H9 (cell line): ENCODE measurements around the gene RASA2. TPM values are rescaled to one million over a fixed set of nuclear protein-coding genes. Genes with fewer than 3 reads are reported as not detected.

Experiments used
- DNase-seq: peaks from one replicate; pipeline ENCODE4 v3.0.0-alpha.2; 2017
- H2AFZ ChIP-seq: one replicate; pipeline ENCODE4 v1.6.1; 2013; ENCODE audit warnings: mild to moderate bottlenecking, low read length, control low read depth, moderate library complexity
- H2AK5ac ChIP-seq: 2 replicates; pipeline ENCODE4 v1.6.1; 2013; ENCODE audit warnings: low read length, control low read depth, mixed read lengths; ENCODE audit not compliant: insufficient read length
- H2BK120ac ChIP-seq: one replicate; pipeline ENCODE4 v1.6.1; 2013; ENCODE audit warnings: low read depth, mild to moderate bottlenecking, low read length, control low read depth, inconsistent platforms; ENCODE audit not compliant: poor library complexity, severe bottlenecking
- H2BK12ac ChIP-seq: 2 replicates; pipeline ENCODE4 v1.6.1; 2013; ENCODE audit warnings: low read length, control low read depth, mixed read lengths, low read depth; ENCODE audit not compliant: insufficient read length
- H2BK15ac ChIP-seq: 2 replicates; pipeline ENCODE4 v1.6.1; 2013; ENCODE audit warnings: low read depth, low read length, control low read depth
- H2BK20ac ChIP-seq: one replicate; pipeline ENCODE4 v1.6.1; 2013; ENCODE audit warnings: low read depth, mild to moderate bottlenecking, low read length, control low read depth, inconsistent platforms; ENCODE audit not compliant: poor library complexity, severe bottlenecking
- H2BK5ac ChIP-seq: 2 replicates; pipeline ENCODE4 v1.6.1; 2013; ENCODE audit warnings: low read length, control low read depth, mixed read lengths; ENCODE audit not compliant: insufficient read length
- H3K14ac ChIP-seq: 2 replicates; pipeline ENCODE4 v1.6.1; 2013; ENCODE audit warnings: low read length, control low read depth; ENCODE audit not compliant: insufficient read depth
- H3K18ac ChIP-seq: 2 replicates; pipeline ENCODE4 v1.6.1; 2013; ENCODE audit warnings: low read depth, mild to moderate bottlenecking, mixed read lengths, low read length, control low read depth; ENCODE audit not compliant: insufficient read length
- H3K23ac ChIP-seq: 2 replicates; pipeline ENCODE4 v1.6.1; 2013; ENCODE audit warnings: low read length, control low read depth, mixed read lengths, low read depth; ENCODE audit not compliant: insufficient read length
- H3K23me2 ChIP-seq: 2 replicates; pipeline ENCODE4 v1.6.1; 2013; ENCODE audit warnings: low read depth, mild to moderate bottlenecking, mixed read lengths, low read length, control low read depth; ENCODE audit not compliant: insufficient read length, poor library complexity, severe bottlenecking
- H3K27ac ChIP-seq: 2 replicates; pipeline ENCODE4 v1.5.1; 2013; ENCODE audit warnings: low read length, control low read depth, mixed read lengths, low read depth; ENCODE audit not compliant: insufficient read length
- H3K27me3 ChIP-seq: 2 replicates; pipeline ENCODE4 v1.6.1; 2013; ENCODE audit warnings: low read length, control low read depth, inconsistent platforms; ENCODE audit not compliant: insufficient read depth
- H3K4ac ChIP-seq: 2 replicates; pipeline ENCODE4 v1.6.1; 2013; ENCODE audit warnings: low read depth, mild to moderate bottlenecking, control low read depth, inconsistent platforms, low read length, moderate library complexity
- H3K4me1 ChIP-seq: 2 replicates; pipeline ENCODE4 v1.6.1; 2013; ENCODE audit warnings: low read length, control low read depth, inconsistent platforms; ENCODE audit not compliant: insufficient read depth
- H3K4me2 ChIP-seq: 2 replicates; pipeline ENCODE4 v1.6.1; 2013; ENCODE audit warnings: low read length, control low read depth, mixed read lengths; ENCODE audit not compliant: insufficient read length, insufficient read depth
- H3K56ac ChIP-seq: 2 replicates; pipeline ENCODE4 v1.6.1; 2013; ENCODE audit warnings: low read depth, mild to moderate bottlenecking, mixed read lengths, low read length, control low read depth; ENCODE audit not compliant: insufficient read length
- H3K79me1 ChIP-seq: 2 replicates; pipeline ENCODE4 v1.6.1; 2013; ENCODE audit warnings: low read depth, mild to moderate bottlenecking, moderate library complexity, low read length, control low read depth, inconsistent platforms; ENCODE audit not compliant: insufficient read depth, poor library complexity, severe bottlenecking
- H3K79me2 ChIP-seq: 2 replicates; pipeline ENCODE4 v1.6.1; 2013; ENCODE audit warnings: low read length, control low read depth, inconsistent platforms; ENCODE audit not compliant: insufficient read depth
- H3K9ac ChIP-seq: 2 replicates; pipeline ENCODE4 v1.6.1; 2013; ENCODE audit warnings: low read length, control low read depth, mixed read lengths; ENCODE audit not compliant: insufficient read length; ENCODE audit errors: extremely low read depth
- H3K9me3 ChIP-seq: one replicate; pipeline ENCODE4 v1.6.1; 2013; ENCODE audit warnings: low read depth, low read length, inconsistent platforms; ENCODE audit not compliant: control insufficient read depth
- H3T11ph ChIP-seq: one replicate; pipeline ENCODE4 v1.6.1; 2013; ENCODE audit warnings: mild to moderate bottlenecking, low read length, control low read depth, inconsistent platforms
- H4K20me1 ChIP-seq: one replicate; pipeline ENCODE4 v1.6.1; 2013; ENCODE audit not compliant: control insufficient read depth, insufficient read length, insufficient read depth
- H4K5ac ChIP-seq: 2 replicates; pipeline ENCODE4 v1.6.1; 2013; ENCODE audit warnings: low read depth, mild to moderate bottlenecking, mixed read lengths, low read length, control low read depth; ENCODE audit not compliant: insufficient read length
- H4K8ac ChIP-seq: replicated peaks from 2 replicates; pipeline ENCODE4 v1.6.1; 2013; ENCODE audit warnings: low read length, control low read depth, mixed read lengths, low read depth; ENCODE audit not compliant: insufficient read length
- H4K91ac ChIP-seq: 2 replicates; pipeline ENCODE4 v1.6.1; 2013; ENCODE audit warnings: low read depth, mild to moderate bottlenecking, moderate library complexity, mixed read lengths, low read length, control low read depth; ENCODE audit not compliant: insufficient read length
- H3K27ac Mint-ChIP-seq, 3 experiments: 2 replicates in 2 of 3; 3 replicates in 1 of 3; pipeline ENCODE4 v1.8.0; 2020 to 2021; ENCODE audit warnings: mixed read lengths in 3 of 3, mild to moderate bottlenecking in 1 of 3, moderate library complexity in 1 of 3
- H3K27me3 Mint-ChIP-seq: 2 replicates; pipeline ENCODE4 v1.8.0; 2021; ENCODE audit warnings: low read depth, mild to moderate bottlenecking, moderate library complexity, mixed read lengths
- H3K36me3 Mint-ChIP-seq, 3 experiments: 2 replicates in 2 of 3; 3 replicates in 1 of 3; pipeline ENCODE4 v1.8.0; 2020 to 2021; ENCODE audit warnings: low read depth in 3 of 3, mixed read lengths in 3 of 3; ENCODE audit not compliant: insufficient read depth in 1 of 3
- H3K4me1 Mint-ChIP-seq, 2 experiments: 2 replicates each; pipeline ENCODE4 v1.8.0; 2020; ENCODE audit warnings: mixed read lengths in 2 of 2
- H3K4me3 Mint-ChIP-seq, 2 experiments: 2 replicates in 1 of 2; 3 replicates in 1 of 2; pipeline ENCODE4 v1.8.0; 2020 to 2021; ENCODE audit warnings: mild to moderate bottlenecking in 2 of 2, mixed read lengths in 2 of 2, moderate library complexity in 1 of 2
- H3K9me3 Mint-ChIP-seq, 2 experiments: 2 replicates in 1 of 2; 3 replicates in 1 of 2; pipeline ENCODE4 v1.8.0; 2020; ENCODE audit warnings: mild to moderate bottlenecking in 2 of 2, mixed read lengths in 2 of 2, moderate library complexity in 1 of 2
- CTCF ChIP-seq: fragments of 200-600 bp; sonication (generic); conservative IDR thresholded peaks from 3 replicates; pipeline ENCODE4 v1.8.0; 2021; ENCODE audit warnings: antibody characterized with exemption, mild to moderate bottlenecking
- WGBS: extraction: QIAGEN DNeasy Blood & Tissue Kit; methylation state at CpG from one replicate; pipeline ENCODE4 v1.1.7; 2013; ENCODE audit warnings: missing lambda C conversion rate, low lambda C conversion rate, mixed read lengths; ENCODE audit not compliant: insufficient read length; ENCODE audit errors: extremely low coverage; 5-methylcytosine and 5-hydroxymethylcytosine counted together
- total RNA-seq: library from RNA; stranded (reverse); gene quantifications from 2 replicates; pipeline ENCODE4 v1.2.1, GENCODE V29; 2021

The RASA2 gene
- total RNA-seq, 1 experiment from 2014 or later: 24.4 TPM

GRCh38 chr3:141546081-141546480, 59.3 kb downstream of the RASA2 start:
- Histone ChIP-seq H3K23me2 (no peaks in the 10 kb centered on the region), H2AFZ (no peak overlapping the region), H2AK5ac (no peak overlapping the region), H3K4me1 (no peaks in the 10 kb centered on the region), H3K18ac (no peak overlapping the region), H3K9me3 (no peaks in the 10 kb centered on the region), H3K14ac (no peak overlapping the region), H3K4ac (no peak overlapping the region), H2BK15ac (no peak overlapping the region), H3K4me2 (no peak overlapping the region), H3K9ac (no peak overlapping the region), H4K91ac (no peak overlapping the region), H3K79me2 (no peaks in the 10 kb centered on the region), H3K27me3 (no peaks in the 10 kb centered on the region), H2BK5ac (no peak overlapping the region), H3K23ac (no peak overlapping the region), H4K8ac (no peak overlapping the region), H2BK20ac (no peak overlapping the region), H4K20me1 (no peaks in the 10 kb centered on the region), H2BK12ac (no peak overlapping the region), H2BK120ac (no peak overlapping the region), H3T11ph (no peak overlapping the region), H3K56ac (no peak overlapping the region), H3K27ac (no peak overlapping the region), H4K5ac (no peak overlapping the region), H3K79me1 (no peaks in the 10 kb centered on the region)
- WGBS: no CpG with 5 or more reads among the region's 3 CpGs
- Mint-ChIP-seq H3K4me1 (peaks cover 3 to 5% of the 10 kb centered on the region in 2 experiments; a peak in 2 of 4 replicates), H3K27ac (no peak overlapping the region), H3K27me3 (no peaks in the 10 kb centered on the region), H3K36me3 (peaks cover 28 to 54% (median 41%) of the 10 kb centered on the region in 3 experiments), H3K4me3 (no peak overlapping the region), H3K9me3 (peaks cover 0 to 13% of the 10 kb centered on the region in 2 experiments; a peak in 3 of 5 replicates)
- TF ChIP-seq CTCF: no peak
- no peak for DNase-seq
